Keratinocyte (primary cell): ENCODE results near the gene NNAT. TPM values are rescaled to one million over a fixed set of nuclear protein-coding genes. Genes with fewer than 3 reads are reported as not detected.

Source experiments
- DNase-seq: peaks from one replicate; pipeline ENCODE4 v3.0.0-alpha.2; 2011; ENCODE audit warnings: low read depth, missing footprints, low spot score
- FAIRE-seq: peaks from 2 replicates; lab custom pipeline; 2011; peaks lifted over from hg19 to GRCh38; lab: Jason Lieb, UNC
- H2AFZ ChIP-seq: 2 replicates; pipeline ENCODE4 v1.6.0; 2012; ENCODE audit warnings: low read length, control low read depth, inconsistent platforms; ENCODE audit not compliant: control insufficient read depth
- H3K27ac ChIP-seq: 2 replicates; pipeline ENCODE4 v1.5.1; 2011; ENCODE audit warnings: low read length; ENCODE audit not compliant: control insufficient read depth, insufficient read depth
- H3K27me3 ChIP-seq: 3 replicates; pipeline ENCODE4 v1.6.0; 2011; ENCODE audit warnings: low read length; ENCODE audit not compliant: control insufficient read depth, insufficient read depth; ENCODE audit errors: extremely low read depth
- H3K36me3 ChIP-seq, 2 experiments: 2 replicates in 1 of 2; 3 replicates in 1 of 2; pipeline ENCODE4 v1.5.1; 2011; ENCODE audit warnings: low read length in 2 of 2, mild to moderate bottlenecking in 1 of 2; ENCODE audit not compliant: control insufficient read depth in 2 of 2, insufficient read depth in 2 of 2; ENCODE audit errors: extremely low read depth in 1 of 2
- H3K4me1 ChIP-seq: 3 replicates; pipeline ENCODE4 v1.5.1; 2011; ENCODE audit warnings: low read length; ENCODE audit not compliant: control insufficient read depth, insufficient read depth; ENCODE audit errors: extremely low read depth
- H3K4me2 ChIP-seq: 3 replicates; pipeline ENCODE4 v1.6.0; 2011; ENCODE audit warnings: low read depth, low read length; ENCODE audit not compliant: control insufficient read depth, insufficient read depth; ENCODE audit errors: extremely low read depth
- H3K4me3 ChIP-seq, 3 experiments: fragments of 200-600 bp in 1 of 3; sonication (generic) in 1 of 3; 2 replicates in 2 of 3; 3 replicates in 1 of 3; pipeline ENCODE4 v1.5.1; 2011 to 2016; ENCODE audit warnings: low read length in 3 of 3, mild to moderate bottlenecking in 3 of 3, control low read depth in 2 of 3, inconsistent platforms in 1 of 3, low read depth in 1 of 3, mixed read lengths in 1 of 3, mixed run types in 1 of 3, moderate library complexity in 1 of 3; ENCODE audit not compliant: control insufficient read depth in 2 of 3, insufficient read depth in 2 of 3; ENCODE audit errors: extremely low read depth in 1 of 3
- H3K79me2 ChIP-seq: 2 replicates; pipeline ENCODE4 v1.6.0; 2012; ENCODE audit warnings: low read length; ENCODE audit not compliant: control insufficient read depth, insufficient read depth
- H3K9ac ChIP-seq: 3 replicates; pipeline ENCODE4 v1.6.0; 2011; ENCODE audit warnings: low read length; ENCODE audit not compliant: control insufficient read depth, insufficient read depth; ENCODE audit errors: extremely low read depth
- H3K9me1 ChIP-seq: 3 replicates; pipeline ENCODE4 v1.6.0; 2011; ENCODE audit warnings: low read length; ENCODE audit not compliant: control insufficient read depth, insufficient read depth; ENCODE audit errors: extremely low read depth
- H3K9me3 ChIP-seq: 2 replicates; pipeline ENCODE4 v1.5.1; 2012; ENCODE audit warnings: low read depth, low read length; ENCODE audit not compliant: control insufficient read depth
- H4K20me1 ChIP-seq: 3 replicates; pipeline ENCODE4 v1.6.0; 2011; ENCODE audit warnings: low read length; ENCODE audit not compliant: control insufficient read depth, insufficient read depth; ENCODE audit errors: extremely low read depth
- CTCF ChIP-seq, 3 experiments: IDR thresholded peaks in 1 of 3; conservative IDR thresholded peaks in 1 of 3; optimal IDR thresholded peaks in 1 of 3; 2 replicates in 2 of 3; 3 replicates in 1 of 3; pipeline versions ENCODE3 to v1.5.1; 2011; ENCODE audit warnings: low read length in 3 of 3, mild to moderate bottlenecking in 3 of 3, moderate library complexity in 2 of 3, control low read depth in 1 of 3, inconsistent platforms in 1 of 3; ENCODE audit not compliant: insufficient read depth in 2 of 3; ENCODE audit errors: extremely low read depth in 1 of 3
- EZH2 ChIP-seq: IDR thresholded peaks from one replicate; pipeline ENCODE4 v1.6.1; 2012; ENCODE audit warnings: inconsistent platforms, mild to moderate bottlenecking, low read length, moderate library complexity
- dilution Hi-C: fragments of 300-500 bp; cut with MboI; formaldehyde crosslinking; loops from one replicate; pipeline ENCODE4 v1.7.0; 2020; ENCODE audit warnings: low sequenced_read_pairs; ENCODE audit not compliant: extremely low pct_ligation_motif_present
- polyA plus RNA-seq, 5 experiments: library from polyadenylated mRNA; depleted of rRNA in 3 of 5; stranded (reverse) in 3 of 5; stranded (forward) in 1 of 5; unstranded in 1 of 5; fragments of >200 nt; gene quantifications; 1 replicate in 1 of 5; 2 replicates in 3 of 5; 3 replicates in 1 of 5; pipeline versions ENCODE4 v1.2.1 to v1.2.3, GENCODE V29; 2011 to 2012; ENCODE audit warnings: missing spikeins in 2 of 5, low read depth in 1 of 5, low replicate concordance in 1 of 5

The NNAT gene
- polyA plus RNA-seq, 1 donor (not counting 4 experiments of a cell fraction or from before 2014, with no cell fraction given) = 0.79 TPM

- no peaks in the 10 kb centered on the region for H3K4me1 ChIP-seq
- no peaks in the 10 kb centered on the region for H3K9me3 ChIP-seq
- H3K9ac ChIP-seq = no peak overlapping the region
- no peaks in the 10 kb centered on the region for H3K79me2 ChIP-seq
- H2AFZ ChIP-seq = no peak overlapping the region
- TF ChIP-seq CTCF (optimal IDR thresholded peaks at IDR 0.05 in 1 of 3, IDR thresholded peaks at IDR 0.05 in 1 of 3, conservative IDR thresholded peaks at IDR 0.05 in 1 of 3; ENCODE audit: extremely low read depth in 1 of 3, insufficient read depth in 2 of 3, low read length in 3 of 3) (no peak), EZH2 (no peak)
- no peaks in the 10 kb centered on the region for H3K9me1 ChIP-seq
- H3K27me3 ChIP-seq = no peaks in the 10 kb centered on the region
- no peak overlapping the region for H3K27ac ChIP-seq
- H3K4me3 ChIP-seq = no peak overlapping the region
- H3K4me2 ChIP-seq = no peak overlapping the region
- peaks cover 13% of the 10 kb centered on the region for H4K20me1 ChIP-seq
- DNase-seq (no peak), FAIRE-seq (no peak)
- dilution Hi-C loops = no loop called here
- H3K36me3 ChIP-seq = peaks cover 7 to 13% of the 10 kb centered on the region in 2 experiments
Observed at GRCh38 chr20:37500311-37500710, 20.7 kb upstream of the NNAT start.

- no peak overlapping the region for H2AFZ ChIP-seq
- H4K20me1 ChIP-seq = peaks cover 13% of the 10 kb centered on the region
- H3K9me3 ChIP-seq = no peaks in the 10 kb centered on the region
- dilution Hi-C loops = no loop called here
- H3K4me2 ChIP-seq = no peak overlapping the region
- no peaks in the 10 kb centered on the region for H3K9me1 ChIP-seq
- peaks cover 2% of the 10 kb centered on the region for H3K79me2 ChIP-seq
- FAIRE-seq (no peak), DNase-seq (no peak)
- TF ChIP-seq EZH2 = no peak
- TF ChIP-seq CTCF (optimal IDR thresholded peaks at IDR 0.05 in 1 of 3, IDR thresholded peaks at IDR 0.05 in 1 of 3, conservative IDR thresholded peaks at IDR 0.05 in 1 of 3; ENCODE audit: extremely low read depth in 1 of 3, insufficient read depth in 2 of 3, low read length in 3 of 3) = no peak
- no peak overlapping the region for H3K9ac ChIP-seq
- H3K27ac ChIP-seq = no peak overlapping the region
- H3K27me3 ChIP-seq = no peaks in the 10 kb centered on the region
- no peak overlapping the region for H3K4me3 ChIP-seq
- H3K36me3 ChIP-seq = peaks cover 10 to 13% of the 10 kb centered on the region in 2 experiments
- H3K4me1 ChIP-seq = no peaks in the 10 kb centered on the region
Observed at GRCh38 chr20:37501940-37502339, 19.1 kb upstream of the NNAT start.
